NCI-H1417 (cell line): Measurements from ENCODE around the gene NAPEPLD.
"Not testable (repeated sequence)": the region's sequence is repeated elsewhere in the genome, so short reads cannot be mapped to it uniquely, and the experiment has no call there.

Experiments
- DNase-seq, 3 experiments: peaks; one replicate each; lab custom pipeline; 2025; lab: John Stamatoyannopoulos, UW

The NAPEPLD gene

DNA sequence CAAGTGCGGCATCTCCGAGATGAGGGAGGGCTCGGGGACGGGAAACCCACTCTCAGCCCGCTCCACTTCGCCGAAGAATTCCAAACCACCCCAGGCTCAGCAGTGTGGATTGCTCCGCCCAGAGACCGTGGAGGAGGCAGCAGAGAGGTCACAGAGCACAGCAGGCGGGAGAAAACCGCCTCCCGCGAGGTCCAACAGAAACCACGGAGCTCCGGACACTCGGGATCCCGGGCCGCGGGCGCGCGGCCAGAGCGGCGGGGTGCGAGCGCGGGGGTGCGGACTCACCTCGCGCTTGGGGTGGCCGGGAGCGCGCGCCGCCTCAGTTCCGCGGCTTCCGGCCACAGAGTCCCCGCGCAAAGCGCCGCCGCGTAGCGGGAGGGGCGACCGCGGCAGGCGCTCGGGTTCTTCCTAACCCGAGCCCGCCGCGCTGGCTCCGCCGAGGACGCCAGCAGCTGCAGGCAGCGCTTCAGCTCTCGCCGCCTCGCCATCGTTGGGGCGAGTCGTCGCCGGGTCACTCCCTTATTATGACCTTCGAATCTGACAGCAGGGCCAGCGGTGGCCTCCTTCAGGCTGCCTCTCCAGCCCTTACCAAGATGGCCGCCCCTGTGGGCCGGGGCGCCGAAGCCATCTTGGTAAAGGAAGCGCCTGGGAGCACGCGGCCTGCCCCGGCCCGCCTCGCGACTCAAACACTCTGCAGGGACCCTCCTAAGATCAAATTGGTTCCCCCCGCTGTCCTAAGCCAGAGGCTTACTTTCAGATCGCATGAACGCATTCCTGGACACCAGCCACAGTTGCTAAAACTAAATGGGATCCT lies at the start of gene NAPEPLD:
TSS of gene NAPEPLD (minus strand) at position 106 of the 814 bp plus-strand sequence. CDS start 20,323 bp downstream, outside the sequence.
- DNase-seq: peak; percentile 93 to 98 (median 97)

- DNase-seq: not testable (repeated sequence)
These were observed 49.2 kb upstream of the NAPEPLD start for GRCh38 chr7:103198079-103198478.

DNA sequence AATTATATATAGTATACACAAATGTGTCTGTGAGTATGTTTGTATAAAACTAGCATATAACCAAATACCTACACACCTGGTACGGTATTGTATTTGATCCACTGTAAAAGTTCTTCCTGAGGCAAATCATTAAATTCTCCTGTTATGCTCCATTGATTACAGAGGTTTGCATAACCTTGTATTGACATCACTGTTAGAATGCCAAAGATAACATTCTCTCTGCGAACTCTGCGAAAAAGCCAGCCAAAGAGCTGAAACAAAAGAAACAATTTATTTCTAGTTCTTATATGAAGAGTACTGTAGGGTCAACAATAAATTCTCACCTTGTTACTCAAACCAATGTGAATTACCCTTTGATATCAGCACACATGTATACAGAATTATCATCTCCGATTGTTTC lies 46.5 kb upstream of the NAPEPLD start:
- DNase-seq: not testable (repeated sequence)

GRCh38 chr7:103172415-103173146 lies 23.7 kb upstream of the NAPEPLD start:
- not testable (repeated sequence) for DNase-seq

- DNase-seq: not testable (repeated sequence)
These were observed 23.0 kb upstream of the NAPEPLD start for GRCh38 chr7:103171695-103172414.

DNA sequence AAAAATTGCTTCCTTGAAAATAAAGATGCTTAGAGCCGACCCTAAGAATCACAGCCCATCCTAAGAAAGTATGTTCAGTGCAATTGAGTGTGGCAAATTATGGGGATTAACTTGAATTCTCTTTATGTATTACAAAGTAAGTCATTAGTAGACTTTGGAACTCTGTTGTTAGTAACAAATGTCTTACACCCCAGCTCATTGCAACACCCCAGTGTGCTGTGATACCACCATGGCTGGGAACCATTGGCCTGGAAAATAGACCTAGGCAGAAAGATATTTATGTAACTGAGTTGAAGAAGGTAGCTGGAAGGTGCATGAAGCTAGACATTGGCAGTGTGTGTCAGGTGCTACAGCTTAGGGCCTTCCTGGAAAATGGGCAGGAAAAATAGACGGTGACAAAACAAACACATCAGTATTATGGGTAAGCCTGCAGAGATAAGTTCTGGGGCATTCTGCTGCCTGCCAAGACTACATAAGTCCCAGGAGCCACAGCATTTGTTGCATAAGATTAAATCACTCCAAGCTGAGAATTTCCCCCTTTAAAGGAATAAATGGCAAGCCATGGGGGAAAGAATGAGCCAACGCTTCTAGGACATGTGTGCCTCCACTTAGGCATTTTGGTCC lies 18.1 kb upstream of the NAPEPLD start:
- not testable (repeated sequence) for DNase-seq

- not testable (repeated sequence) for DNase-seq
These were observed 14.4 kb upstream of the NAPEPLD start for GRCh38 chr7:103163087-103163825.

DNA sequence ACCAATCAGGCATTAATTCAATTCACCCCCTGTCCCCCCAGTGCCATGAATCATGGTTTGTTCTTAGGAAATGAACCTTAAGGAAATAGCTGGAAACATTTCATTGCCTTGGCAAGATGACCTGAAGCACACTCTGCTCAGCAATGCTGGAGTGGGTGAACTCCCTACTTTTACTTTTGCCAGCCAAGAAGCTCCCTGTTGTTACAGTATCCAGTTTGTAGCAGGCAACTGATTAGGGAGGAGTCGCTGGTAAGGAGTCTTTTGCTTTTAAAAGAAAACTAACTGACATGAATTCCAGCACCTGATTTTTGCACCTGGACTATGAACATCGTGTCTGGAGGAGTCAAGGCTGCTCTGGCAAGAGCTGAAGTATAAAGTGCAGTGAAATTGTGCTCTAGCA lies 13.7 kb upstream of the NAPEPLD start:
- not testable (repeated sequence) for DNase-seq

DNA sequence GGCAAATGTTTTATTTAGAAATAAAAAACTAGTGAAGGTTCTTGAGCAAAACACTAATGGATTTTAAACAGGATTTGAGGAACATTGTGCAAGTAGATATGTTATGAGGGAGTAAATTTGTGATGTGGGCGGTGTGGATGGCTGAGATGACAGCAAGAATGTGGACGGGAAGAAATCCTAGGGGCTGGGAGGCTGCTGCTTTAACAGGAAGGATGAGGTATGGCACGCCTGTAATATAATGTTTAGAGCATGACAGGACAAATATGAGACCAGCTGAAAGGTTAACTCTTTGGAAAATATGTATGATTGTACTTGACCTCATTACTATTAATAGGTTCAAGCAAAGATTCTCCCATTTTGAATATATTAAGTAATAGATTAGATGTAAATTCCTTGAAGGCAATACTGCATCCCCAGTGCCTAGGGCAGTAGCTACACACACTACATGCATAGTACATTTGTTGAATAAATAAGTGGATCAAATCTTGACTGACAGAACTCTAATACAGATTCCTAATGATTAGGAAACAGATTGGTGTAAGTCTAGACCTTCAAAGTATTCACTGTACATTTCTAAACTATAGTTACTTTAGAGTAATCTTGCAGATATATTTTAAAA lies 13.2 kb upstream of the NAPEPLD start:
- DNase-seq: not testable (repeated sequence)

GRCh38 chr7:103159072-103159471 lies 10.2 kb upstream of the NAPEPLD start:
- DNase-seq: not testable (repeated sequence)

DNA sequence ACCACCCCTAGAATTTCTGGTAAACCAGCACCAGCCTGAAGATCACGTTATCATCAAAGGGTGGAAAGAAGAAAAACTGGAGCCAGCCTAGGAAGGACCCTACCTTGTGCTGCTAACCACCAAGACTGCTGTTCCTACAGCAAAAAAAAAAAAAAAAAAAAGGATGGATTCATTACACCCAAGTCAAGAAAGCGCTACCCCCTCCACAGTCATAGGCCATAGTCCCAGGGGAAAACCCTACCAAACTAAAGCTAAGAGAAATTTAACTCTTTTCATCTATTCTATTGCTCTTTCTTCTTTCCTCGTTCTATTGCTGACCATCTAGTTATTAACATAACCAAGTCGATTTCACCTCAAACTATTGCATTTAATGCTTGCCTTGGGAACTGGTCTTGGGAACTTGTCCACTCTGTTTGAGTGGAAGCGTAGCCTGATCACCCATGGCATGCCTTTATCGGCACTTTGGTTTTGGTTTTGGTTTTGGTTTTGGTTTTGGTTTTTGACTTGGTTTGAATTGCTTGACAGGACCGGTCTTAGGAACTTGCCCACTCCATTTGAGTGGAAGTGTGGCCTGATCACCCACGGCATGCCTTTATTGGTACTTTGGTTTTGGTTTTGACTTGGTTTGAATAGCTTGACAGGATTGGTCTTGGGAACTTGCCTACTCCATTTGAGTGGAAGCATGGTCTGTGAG lies 6.6 kb upstream of the NAPEPLD start:
- DNase-seq: not testable (repeated sequence)

GRCh38 chr7:103154042-103154441 lies 5.1 kb upstream of the NAPEPLD start:
- DNase-seq: no peak

DNA sequence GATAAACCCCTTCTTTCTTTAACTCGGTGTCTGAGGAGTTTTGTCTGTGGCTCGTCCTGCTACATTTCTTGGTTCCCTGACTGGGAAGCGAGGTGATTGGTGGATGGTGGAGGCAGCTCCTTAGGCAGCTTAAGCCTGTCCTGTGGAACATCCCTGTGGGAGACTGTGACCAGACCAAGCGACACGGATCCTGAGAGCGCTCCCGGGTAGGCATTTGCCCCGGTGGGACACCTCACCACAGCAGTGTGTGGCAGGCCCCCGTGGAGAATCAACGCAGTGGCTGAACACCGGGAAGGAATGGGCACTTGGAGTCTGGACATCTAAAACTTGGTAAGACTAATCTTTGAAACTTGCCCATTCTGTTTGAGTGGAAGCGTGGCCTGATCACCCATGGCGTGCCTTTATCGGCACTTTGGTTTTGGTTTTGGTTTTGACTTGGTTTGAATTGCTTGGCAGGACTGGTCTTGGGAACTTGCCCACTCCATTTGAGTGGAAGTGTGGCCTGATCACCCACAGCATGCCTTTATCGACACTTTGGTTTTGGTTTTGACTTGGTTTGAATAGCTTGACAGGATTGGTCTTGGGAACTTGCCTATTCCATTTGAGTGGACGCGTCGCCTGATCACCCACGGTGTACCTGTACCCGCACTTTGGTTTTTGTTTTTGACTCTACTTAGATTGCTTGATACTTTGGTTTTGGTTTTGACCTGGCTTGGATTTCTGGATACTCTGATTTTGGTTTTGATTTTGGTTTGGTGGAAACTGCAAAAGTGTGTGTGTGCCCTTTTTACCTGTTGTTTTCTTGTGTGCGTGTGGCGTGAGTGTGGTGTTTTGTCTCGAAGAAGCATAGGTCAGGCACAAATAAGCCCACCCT lies 4.1 kb upstream of the NAPEPLD start:
- DNase-seq: not testable (repeated sequence)

DNA sequence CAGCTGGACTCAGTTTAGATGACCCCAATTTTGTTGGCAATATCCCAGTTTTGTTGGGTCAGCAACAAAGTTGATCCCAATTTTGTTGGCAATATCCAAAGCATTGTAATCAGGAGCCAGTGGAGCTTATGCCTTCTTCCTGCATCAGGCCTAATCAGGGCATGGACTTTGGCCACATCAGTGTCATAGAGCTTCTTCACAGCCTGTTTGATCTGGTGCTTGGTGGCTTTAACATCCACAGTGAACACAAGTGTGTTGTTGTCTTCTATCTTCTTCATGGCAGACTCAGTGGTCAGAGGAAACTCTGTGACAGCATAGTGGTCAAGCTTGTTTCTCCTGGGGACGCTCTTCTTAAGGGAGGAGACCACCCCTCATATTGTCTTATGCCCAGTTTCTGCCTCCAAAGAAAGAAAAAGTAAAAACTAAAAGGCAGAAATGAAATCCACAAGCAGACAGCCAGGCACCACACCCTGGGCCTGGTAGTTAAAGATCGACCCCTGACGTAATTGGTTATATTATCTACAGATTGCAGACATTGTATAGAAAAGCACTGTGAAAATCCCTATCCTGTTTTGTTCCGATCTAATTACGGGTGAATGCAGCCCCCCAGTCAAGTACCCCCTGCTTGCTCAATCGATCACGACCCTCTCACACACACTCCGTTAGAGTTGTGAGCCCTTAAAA lies 3.2 kb upstream of the NAPEPLD start:
- DNase-seq: not testable (repeated sequence)

DNA sequence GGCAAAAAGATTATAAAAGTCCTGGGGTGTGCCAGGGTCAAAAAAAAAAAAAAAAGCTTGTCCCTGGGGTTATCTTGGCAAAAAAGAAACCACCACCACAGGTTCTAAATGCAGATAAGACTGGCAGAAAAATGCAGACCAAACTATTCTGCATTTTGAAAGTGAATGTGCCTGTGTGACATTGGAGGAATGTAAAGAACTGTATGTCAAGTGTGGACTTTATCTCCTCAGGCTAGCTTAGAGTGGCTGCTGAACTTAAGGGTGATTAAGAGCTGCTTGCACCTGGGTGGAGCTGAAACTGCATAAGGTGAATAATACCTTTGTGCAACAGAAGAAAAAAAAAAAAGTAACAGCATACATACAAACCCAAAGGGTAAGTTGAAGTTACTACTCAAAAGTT lies 1.3 kb upstream of the NAPEPLD start:
- peak in 1 of 3 experiments; percentile 60 for DNase-seq

DNA sequence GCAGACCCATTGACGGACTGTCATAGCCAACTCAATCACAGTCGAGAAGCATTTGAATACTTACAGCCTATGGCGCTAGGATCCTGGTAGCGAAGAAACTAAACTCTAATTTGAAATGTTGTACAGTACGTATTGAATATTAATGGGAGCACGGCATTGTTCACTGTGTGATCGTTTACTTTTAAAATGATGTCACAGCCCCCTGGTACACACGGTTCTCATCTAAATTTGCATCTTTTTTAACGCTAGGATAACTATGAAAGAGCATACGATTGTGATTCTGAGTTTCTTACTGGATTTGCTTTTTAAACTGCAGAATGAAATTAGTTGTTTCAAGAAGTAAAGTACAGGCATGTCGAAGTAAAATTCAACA lies 895 bp upstream of the NAPEPLD start:
- peak in 1 of 3 experiments; percentile 52 for DNase-seq

DNA sequence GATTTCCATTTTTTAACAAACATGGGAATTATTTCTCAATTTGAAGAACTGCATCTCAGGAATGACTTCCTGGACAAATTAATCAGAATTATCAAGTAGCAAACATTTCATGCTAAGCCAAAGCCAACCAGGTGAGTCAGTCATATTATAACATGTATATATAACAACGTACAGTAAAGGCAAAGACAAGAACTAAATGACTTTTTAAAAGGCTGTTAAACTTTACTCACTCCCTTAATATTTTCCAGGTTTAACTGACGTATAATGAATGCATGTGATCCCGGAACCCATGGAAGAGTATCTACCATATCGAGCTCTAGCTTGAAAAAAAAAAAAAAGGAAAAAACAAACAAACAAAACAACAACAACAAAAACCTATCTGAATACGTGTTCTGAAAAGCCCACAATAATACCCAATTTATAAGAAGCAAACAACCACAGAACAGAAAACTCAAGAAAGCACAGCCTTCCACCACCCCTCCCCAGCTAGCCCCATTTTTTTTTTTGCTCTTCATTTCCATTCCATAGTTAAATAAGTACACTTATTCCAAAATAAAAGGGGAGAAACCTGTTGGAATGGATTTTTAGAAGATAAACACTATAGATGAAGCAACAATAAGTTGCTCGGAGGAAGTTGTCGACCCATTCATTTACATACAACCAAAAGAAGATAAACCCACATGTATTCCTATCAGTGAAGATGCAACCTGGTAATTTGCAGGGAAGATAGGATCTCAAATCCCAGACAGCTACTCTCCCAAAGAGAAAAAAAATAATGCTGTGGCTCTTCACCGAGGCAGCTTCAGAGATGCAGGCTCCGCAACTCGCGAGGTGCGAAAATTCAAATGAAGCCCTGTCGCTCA lies 537 bp downstream of the NAPEPLD start:
- DNase-seq: peak in 2 of 3 experiments; percentile 24 to 65
